Astrocyte (in vitro differentiated cells and primary cell): Measurements from ENCODE around the gene ITGB2. TPM values are rescaled to one million over a fixed set of nuclear protein-coding genes. Genes with fewer than 3 reads are reported as not detected.

Source experiments
- DNase-seq: peaks from one replicate; pipeline ENCODE4 v3.0.0-alpha.2; 2010; ENCODE audit warnings: low read depth
- FAIRE-seq: peaks from 2 replicates; lab custom pipeline; 2011; peaks lifted over from hg19 to GRCh38; lab: Jason Lieb, UNC
- H2AFZ ChIP-seq: 2 replicates; pipeline ENCODE4 v1.6.0; 2012; ENCODE audit warnings: low read depth, low read length, inconsistent platforms
- H3K27ac ChIP-seq: 2 replicates; pipeline ENCODE4 v1.5.1; 2011; ENCODE audit warnings: low read depth, low read length, inconsistent platforms
- H3K27me3 ChIP-seq: 2 replicates; pipeline ENCODE4 v1.6.0; 2011; ENCODE audit warnings: low read length, inconsistent platforms; ENCODE audit not compliant: insufficient read depth
- H3K36me3 ChIP-seq: 2 replicates; pipeline ENCODE4 v1.5.1; 2011; ENCODE audit warnings: low read length, inconsistent platforms; ENCODE audit not compliant: insufficient read depth
- H3K4me1 ChIP-seq: 2 replicates; pipeline ENCODE4 v1.5.1; 2011; ENCODE audit warnings: low read length, inconsistent platforms; ENCODE audit not compliant: insufficient read depth
- H3K4me2 ChIP-seq: 2 replicates; pipeline ENCODE4 v1.6.0; 2012; ENCODE audit warnings: low read length, inconsistent platforms
- H3K4me3 ChIP-seq: 2 replicates; pipeline ENCODE4 v1.5.1; 2011; ENCODE audit warnings: low read depth, mild to moderate bottlenecking, low read length, inconsistent platforms; ENCODE audit not compliant: insufficient read depth
- H3K79me2 ChIP-seq: 2 replicates; pipeline ENCODE4 v1.6.0; 2012; ENCODE audit warnings: mild to moderate bottlenecking, low read length, inconsistent platforms; ENCODE audit not compliant: insufficient read depth
- H3K9ac ChIP-seq: 2 replicates; pipeline ENCODE4 v1.6.0; 2012; ENCODE audit warnings: mild to moderate bottlenecking, low read length, inconsistent platforms
- H3K9me3 ChIP-seq: 2 replicates; pipeline ENCODE4 v1.5.1; 2012; ENCODE audit warnings: low read depth, mild to moderate bottlenecking, low read length, inconsistent platforms; ENCODE audit not compliant: insufficient read depth
- H4K20me1 ChIP-seq: 2 replicates; pipeline ENCODE4 v1.6.0; 2012; ENCODE audit warnings: low read length, inconsistent platforms; ENCODE audit not compliant: insufficient read depth
- H3K27ac Mint-ChIP-seq: one replicate; pipeline ENCODE4 v1.8.0; 2021; ENCODE audit warnings: mild to moderate bottlenecking, mixed read lengths; ENCODE audit not compliant: unreplicated experiment
- H3K27me3 Mint-ChIP-seq: one replicate; pipeline ENCODE4 v1.8.0; 2021; ENCODE audit warnings: low read depth, mixed read lengths; ENCODE audit not compliant: unreplicated experiment
- H3K36me3 Mint-ChIP-seq: one replicate; pipeline ENCODE4 v1.8.0; 2021; ENCODE audit warnings: low read depth, mixed read lengths; ENCODE audit not compliant: unreplicated experiment
- H3K4me1 Mint-ChIP-seq: one replicate; pipeline ENCODE4 v1.8.0; 2021; ENCODE audit warnings: low read depth, mixed read lengths; ENCODE audit not compliant: unreplicated experiment
- H3K4me3 Mint-ChIP-seq: one replicate; pipeline ENCODE4 v1.8.0; 2021; ENCODE audit warnings: mild to moderate bottlenecking, moderate library complexity, mixed read lengths; ENCODE audit not compliant: unreplicated experiment
- H3K9me3 Mint-ChIP-seq: one replicate; pipeline ENCODE4 v1.8.0; 2021; ENCODE audit warnings: mild to moderate bottlenecking, mixed read lengths; ENCODE audit not compliant: unreplicated experiment
- EZH2 ChIP-seq: IDR thresholded peaks from 2 replicates; pipeline ENCODE4 v1.6.1; 2012; ENCODE audit warnings: mild to moderate bottlenecking, low read length, inconsistent platforms; ENCODE audit not compliant: insufficient read depth
- total RNA-seq: library from RNA; stranded (reverse); gene quantifications from 2 replicates; pipeline ENCODE4 v1.2.1, GENCODE V29; 2021
- TF ChIP-seq, protein P1 (sequence below): IDR thresholded peaks from 2 replicates; pipeline ENCODE4 v1.5.1; 2011; ENCODE audit warnings: low read depth, mild to moderate bottlenecking, inconsistent platforms, low read length, moderate library complexity; ENCODE audit not compliant: insufficient read depth

ITGB2 gene
- total RNA-seq, 1 donor from 2014 or later: 0.61 TPM

DNA sequence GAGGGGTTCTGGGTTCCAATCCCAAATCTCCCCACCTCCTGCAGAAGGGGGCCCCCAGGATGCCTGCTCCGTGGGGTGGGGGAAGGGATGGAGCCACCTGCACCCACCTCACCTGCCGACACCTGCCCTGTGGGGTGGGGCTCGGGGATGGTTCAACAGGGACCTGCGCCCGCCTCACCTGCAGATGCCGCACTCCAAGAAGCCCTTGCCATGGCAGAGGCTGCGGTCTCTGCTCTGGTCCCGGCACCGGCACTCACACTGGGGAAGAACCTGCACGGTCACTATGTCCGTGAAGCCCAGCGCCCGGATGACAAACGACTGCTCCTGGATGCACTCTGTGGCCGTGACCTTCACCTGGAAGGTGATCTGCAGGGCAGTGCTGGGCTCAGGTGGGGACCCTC is 29.1 kb downstream of the ITGB2 start:
- Mint-ChIP-seq H3K9me3 (peaks cover 2% of the 10 kb centered on the region), H3K27ac (no peak overlapping the region), H3K4me3 (no peak overlapping the region), H3K27me3 (peaks cover 59% of the 10 kb centered on the region), H3K4me1 (no peaks in the 10 kb centered on the region), H3K36me3 (no peaks in the 10 kb centered on the region)
- Histone ChIP-seq H2AFZ (no peak overlapping the region), H3K27me3 (peaks cover 25% of the 10 kb centered on the region), H3K9ac (no peak overlapping the region), H4K20me1 (peaks cover 6% of the 10 kb centered on the region), H3K4me2 (no peak overlapping the region), H3K4me3 (no peak overlapping the region), H3K4me1 (no peaks in the 10 kb centered on the region), H3K79me2 (no peaks in the 10 kb centered on the region), H3K9me3 (no peaks in the 10 kb centered on the region), H3K36me3 (no peaks in the 10 kb centered on the region), H3K27ac (no peak overlapping the region)
- DNase-seq (no peak), FAIRE-seq (no peak)
- TF ChIP-seq, protein P1, sequence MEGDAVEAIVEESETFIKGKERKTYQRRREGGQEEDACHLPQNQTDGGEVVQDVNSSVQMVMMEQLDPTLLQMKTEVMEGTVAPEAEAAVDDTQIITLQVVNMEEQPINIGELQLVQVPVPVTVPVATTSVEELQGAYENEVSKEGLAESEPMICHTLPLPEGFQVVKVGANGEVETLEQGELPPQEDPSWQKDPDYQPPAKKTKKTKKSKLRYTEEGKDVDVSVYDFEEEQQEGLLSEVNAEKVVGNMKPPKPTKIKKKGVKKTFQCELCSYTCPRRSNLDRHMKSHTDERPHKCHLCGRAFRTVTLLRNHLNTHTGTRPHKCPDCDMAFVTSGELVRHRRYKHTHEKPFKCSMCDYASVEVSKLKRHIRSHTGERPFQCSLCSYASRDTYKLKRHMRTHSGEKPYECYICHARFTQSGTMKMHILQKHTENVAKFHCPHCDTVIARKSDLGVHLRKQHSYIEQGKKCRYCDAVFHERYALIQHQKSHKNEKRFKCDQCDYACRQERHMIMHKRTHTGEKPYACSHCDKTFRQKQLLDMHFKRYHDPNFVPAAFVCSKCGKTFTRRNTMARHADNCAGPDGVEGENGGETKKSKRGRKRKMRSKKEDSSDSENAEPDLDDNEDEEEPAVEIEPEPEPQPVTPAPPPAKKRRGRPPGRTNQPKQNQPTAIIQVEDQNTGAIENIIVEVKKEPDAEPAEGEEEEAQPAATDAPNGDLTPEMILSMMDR: no peak
- no peak for TF ChIP-seq EZH2

DNA sequence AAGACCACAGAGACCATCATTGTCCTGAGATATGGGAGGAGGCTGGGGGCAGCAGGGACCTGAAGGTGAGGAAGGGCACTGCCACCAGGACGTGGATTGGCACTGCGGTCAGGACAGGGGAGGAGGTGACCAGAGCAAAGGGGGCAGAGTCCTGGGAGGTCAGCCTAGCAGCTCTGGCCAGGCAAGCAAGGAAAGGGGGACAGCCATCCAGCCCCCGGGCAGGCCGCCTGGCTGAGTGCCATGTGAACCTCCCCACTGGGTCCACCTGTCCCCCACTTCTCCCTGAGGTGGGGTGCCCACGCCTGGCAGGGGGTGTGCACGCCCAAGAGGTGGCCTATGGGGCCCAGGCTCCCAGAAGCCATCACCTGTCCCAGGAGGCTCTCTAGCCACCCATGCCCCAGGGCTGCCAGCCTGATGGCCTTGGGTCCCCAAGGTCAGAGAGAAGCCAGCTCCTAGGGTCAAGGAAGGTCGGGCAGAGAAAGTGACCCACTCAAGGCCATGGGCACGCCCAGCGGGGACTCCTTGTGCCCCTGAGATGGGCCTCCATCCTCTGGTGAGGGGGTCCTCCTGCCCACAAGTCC is 29.6 kb downstream of the ITGB2 start:
- no peak overlapping the region for H3K4me3 Mint-ChIP-seq
- H3K4me2 ChIP-seq: no peak overlapping the region
- H2AFZ ChIP-seq: no peak overlapping the region
- no peak overlapping the region for H3K9ac ChIP-seq
- H3K4me1 Mint-ChIP-seq: no peaks in the 10 kb centered on the region
- FAIRE-seq (no peak), DNase-seq (no peak)
- no peak overlapping the region for H3K4me3 ChIP-seq
- H3K27ac Mint-ChIP-seq: no peak overlapping the region
- no peaks in the 10 kb centered on the region for H3K79me2 ChIP-seq
- no peaks in the 10 kb centered on the region for H3K36me3 Mint-ChIP-seq
- no peak overlapping the region for H3K27ac ChIP-seq
- peaks cover 25% of the 10 kb centered on the region for H3K27me3 ChIP-seq
- peaks cover 62% of the 10 kb centered on the region for H3K27me3 Mint-ChIP-seq
- H4K20me1 ChIP-seq: peaks cover 6% of the 10 kb centered on the region
- no peaks in the 10 kb centered on the region for H3K9me3 ChIP-seq
- no peaks in the 10 kb centered on the region for H3K36me3 ChIP-seq
- H3K9me3 Mint-ChIP-seq: peaks cover 1% of the 10 kb centered on the region
- TF ChIP-seq EZH2: no peak
- TF ChIP-seq, protein P1: no peak
- H3K4me1 ChIP-seq: no peaks in the 10 kb centered on the region

DNA sequence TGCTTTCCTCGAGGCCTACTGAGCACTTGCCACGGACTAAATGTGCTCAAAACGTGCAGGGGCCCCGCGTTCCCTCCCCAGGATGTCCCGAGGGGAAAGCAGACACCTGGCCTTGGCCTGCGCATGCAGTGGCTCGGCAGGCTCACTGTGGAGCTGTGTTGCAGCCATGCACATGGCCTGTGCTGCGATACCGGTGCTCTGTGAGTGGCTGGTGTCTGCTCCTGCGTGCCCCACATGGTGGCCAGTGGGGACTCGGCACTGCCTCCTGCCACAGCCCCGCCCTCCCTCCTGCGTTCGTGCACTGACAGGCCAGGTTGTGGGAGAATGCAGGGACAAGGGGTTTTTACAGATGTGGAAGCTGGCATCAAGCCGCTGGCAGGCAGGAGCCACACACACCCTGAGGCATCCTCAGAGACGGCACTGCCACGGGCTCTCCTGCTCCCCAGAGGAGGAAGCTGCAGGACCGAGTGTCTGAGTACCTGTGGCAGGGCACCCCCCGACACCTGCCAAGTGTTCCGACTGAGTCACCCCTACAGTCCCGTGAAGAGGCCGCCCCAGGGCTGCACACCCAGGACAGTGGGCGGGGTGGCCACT is 30.3 kb downstream of the ITGB2 start:
- FAIRE-seq: no peak
- TF ChIP-seq, protein P1: no peak
- TF ChIP-seq EZH2: no peak
- Mint-ChIP-seq H3K36me3 (no peaks in the 10 kb centered on the region), H3K4me3 (no peak overlapping the region), H3K27ac (no peak overlapping the region), H3K4me1 (no peaks in the 10 kb centered on the region), H3K9me3 (no peaks in the 10 kb centered on the region), H3K27me3 (peaks cover 66% of the 10 kb centered on the region)
- no peak overlapping the region for H2AFZ ChIP-seq
- DNase-seq: no peak
- no peaks in the 10 kb centered on the region for H3K36me3 ChIP-seq
- H4K20me1 ChIP-seq: peaks cover 6% of the 10 kb centered on the region
- H3K9me3 ChIP-seq: no peaks in the 10 kb centered on the region
- no peak overlapping the region for H3K27ac ChIP-seq
- no peak overlapping the region for H3K4me2 ChIP-seq
- H3K9ac ChIP-seq: no peak overlapping the region
- H3K4me1 ChIP-seq: no peaks in the 10 kb centered on the region
- peaks cover 25% of the 10 kb centered on the region for H3K27me3 ChIP-seq
- no peaks in the 10 kb centered on the region for H3K79me2 ChIP-seq
- no peak overlapping the region for H3K4me3 ChIP-seq
